NCI-H345 (cell line): ENCODE measurements around the gene RUFY1.
A peak's percentile ranks its signal among the peaks of the same experiment; 100 is the strongest.

Experiments
- DNase-seq: peaks from one replicate; lab custom pipeline; 2025; lab: John Stamatoyannopoulos, UW

RUFY1 gene

DNA sequence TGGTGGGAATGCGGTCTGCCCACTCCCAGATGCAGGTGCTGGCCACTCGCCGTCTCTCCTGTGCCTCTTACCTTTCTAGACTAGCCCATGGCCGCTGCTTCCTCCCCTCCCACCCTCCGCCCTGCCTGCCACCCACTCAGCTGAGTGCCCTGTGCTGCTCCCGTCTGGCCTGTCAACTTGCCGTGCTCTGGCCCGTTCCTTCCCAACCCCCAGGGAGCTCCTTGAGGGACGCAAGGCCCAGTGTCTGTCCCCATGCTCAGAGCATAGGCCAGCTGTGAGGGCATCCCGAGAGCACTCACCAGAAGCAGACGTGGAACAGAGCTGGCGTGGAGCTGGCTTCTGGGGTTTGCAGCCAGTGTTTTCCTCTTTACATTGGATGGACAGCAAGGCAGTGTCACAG lies 53.0 kb downstream of the RUFY1 start:
- no peak for DNase-seq

DNA sequence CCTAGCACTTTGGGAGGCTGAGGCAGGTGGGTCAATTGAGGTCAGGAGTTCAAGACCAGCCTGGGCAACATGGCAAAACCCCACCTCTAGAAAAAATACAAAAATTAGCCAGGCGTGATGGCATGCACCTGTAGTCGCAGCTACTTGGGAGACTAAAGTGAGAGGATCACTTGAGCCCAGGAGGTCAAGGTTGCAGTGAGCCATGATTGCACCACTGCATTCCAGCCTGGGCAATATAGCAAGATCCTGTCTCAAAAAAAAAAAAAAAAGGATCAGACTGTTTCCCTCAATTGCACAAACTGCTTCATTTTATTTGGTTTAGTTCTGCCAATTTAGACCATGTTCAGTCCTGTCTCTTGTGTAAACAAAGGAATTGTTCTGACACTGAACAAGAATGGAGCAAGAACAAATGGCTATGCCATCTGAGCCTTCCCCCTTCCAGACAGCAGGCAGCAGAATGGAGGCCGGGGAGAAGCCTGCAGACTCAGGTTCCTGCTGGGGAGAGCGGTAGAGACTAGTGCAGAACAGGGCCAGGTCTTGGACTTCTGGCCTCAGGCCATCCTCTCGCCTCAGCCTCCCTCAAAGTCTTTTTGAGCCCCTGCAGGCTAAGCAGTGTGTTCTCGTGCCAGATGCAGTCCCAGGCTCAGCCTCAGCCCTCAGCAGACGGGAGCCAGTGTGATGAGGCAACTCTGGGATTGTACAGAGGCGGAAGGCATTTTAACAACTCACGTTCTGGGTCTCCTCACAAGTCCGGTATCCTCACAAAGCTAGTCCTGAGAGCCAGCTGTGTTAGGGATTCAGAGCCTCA lies 54.9 kb downstream of the RUFY1 start:
- DNase-seq: no peak

DNA sequence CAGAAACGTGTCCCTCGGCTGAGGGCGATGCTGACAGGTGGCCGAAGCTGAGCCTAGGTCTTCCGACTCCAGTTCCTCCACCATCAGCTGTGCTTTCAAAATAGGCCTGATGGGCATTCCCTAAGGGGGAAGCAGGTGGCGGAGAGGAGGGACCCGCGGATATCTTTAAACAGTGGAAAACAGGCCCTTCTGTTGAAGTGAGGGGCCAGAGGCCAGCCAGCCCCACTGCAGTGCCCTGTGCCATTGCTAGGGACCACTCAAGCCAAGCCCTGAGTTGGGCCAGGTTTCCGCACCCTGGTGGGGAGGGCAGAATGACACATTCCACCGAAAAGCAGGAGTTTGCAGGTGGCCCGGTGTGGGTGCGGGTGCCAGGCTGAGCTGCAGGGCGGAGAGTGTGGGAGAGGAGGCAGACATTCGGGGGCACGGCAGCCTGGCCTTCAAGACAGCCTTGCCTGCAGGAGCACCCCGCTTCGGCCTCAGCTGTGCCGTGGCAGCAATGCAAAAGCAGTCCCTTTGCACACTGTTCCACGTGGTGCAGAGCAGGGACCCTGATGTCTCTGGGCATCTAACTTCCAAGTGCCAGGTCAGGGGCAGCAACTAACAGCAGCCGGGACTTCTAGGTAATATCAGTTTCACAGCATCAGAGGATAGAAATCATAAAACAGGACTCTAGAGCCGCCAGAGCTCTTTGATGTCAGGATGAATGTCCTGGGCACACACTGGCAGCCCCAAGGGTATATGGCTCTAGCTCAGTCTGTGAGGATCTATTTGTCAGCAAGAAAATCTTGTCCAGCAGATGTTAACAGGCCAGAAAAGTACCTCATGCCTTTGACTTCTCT lies 55.9 kb downstream of the RUFY1 start:
- DNase-seq: no peak

DNA sequence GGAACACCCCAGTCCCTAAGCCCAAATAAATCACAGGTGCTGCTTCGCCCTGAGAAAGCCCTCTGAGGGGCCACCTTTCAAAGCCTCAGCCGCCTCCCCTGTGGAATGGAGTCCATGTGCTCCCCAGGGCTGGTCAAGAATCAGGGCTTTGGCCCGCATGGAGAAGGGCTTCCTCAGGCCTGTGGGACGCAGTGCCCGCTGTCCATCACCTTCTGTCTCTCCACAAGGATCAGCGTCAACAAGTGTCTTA lies 56.5 kb downstream of the RUFY1 start:
- DNase-seq: no peak

DNA sequence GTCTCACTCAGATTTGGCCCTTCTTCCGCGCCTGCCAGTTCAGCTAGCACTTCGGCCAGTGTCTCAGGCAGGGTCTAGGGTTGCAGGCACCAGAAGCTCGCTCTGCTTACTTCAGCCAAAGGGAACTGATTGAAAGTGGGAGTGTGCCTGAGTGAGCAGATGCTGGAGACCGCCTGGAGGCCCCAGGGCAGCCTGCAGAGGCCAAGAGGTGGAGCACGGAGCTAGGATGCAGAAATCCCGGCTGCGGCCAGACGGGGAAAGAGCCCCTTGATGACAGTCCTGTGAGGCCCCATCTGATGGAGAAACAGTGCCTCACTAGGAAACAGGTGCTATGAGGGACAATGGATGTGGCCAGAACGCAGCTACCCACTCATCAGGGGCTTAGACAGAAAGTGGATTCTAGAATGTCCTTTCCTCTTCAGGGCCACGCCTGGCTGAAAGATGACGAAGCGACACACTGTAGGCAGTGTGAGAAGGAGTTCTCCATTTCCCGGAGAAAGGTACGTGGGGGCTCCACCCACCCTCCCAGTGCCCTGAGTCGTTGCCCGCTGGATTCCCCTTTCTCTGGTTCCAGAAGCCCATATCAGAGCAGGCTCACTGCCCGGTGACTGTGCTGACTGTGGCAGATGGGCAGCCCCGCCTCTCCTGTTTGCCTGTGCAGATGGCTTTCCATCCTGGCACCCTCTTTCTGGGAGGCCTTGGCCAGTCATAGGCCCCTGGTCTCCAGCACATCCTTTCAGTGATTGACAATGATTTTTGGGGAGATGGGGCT lies 57.0 kb downstream of the RUFY1 start:
- DNase-seq: no peak

DNA sequence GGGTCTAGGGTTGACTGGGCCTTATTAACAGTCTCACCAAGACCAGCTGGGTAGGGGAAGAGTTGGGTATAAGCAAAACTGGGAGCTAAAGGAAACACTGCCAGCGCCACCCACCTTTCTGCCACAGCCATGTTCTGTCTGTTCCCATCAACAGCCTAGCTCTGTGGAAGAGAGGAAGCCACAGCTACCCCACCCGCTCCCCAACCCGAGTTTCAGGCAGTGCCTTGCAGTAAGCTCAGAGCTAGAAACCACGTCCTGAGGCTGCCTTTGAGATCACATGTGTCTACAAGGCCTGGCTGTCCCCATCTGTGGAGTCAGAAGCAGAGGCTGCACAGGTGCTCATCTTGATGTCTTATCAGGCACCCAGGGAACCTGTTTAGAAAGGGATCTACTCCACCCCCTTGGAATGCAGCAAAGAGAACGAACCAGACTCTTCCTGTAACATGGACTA lies 57.8 kb downstream of the RUFY1 start:
- DNase-seq: no peak

DNA sequence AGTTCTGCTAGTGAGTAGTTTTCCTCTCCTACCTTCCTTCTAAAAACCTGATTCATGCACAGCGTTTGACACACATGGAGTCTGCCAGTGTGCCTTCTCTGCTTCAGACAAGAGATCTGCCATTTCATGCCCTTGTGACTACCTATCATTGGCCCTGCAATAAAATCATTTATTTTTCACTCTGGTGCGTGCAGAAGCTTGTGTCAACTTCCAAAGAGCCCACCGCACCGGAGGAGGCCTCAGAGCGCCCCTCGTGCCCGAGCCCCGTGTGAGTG lies 59.4 kb downstream of the RUFY1 start:
- no peak for DNase-seq

DNA sequence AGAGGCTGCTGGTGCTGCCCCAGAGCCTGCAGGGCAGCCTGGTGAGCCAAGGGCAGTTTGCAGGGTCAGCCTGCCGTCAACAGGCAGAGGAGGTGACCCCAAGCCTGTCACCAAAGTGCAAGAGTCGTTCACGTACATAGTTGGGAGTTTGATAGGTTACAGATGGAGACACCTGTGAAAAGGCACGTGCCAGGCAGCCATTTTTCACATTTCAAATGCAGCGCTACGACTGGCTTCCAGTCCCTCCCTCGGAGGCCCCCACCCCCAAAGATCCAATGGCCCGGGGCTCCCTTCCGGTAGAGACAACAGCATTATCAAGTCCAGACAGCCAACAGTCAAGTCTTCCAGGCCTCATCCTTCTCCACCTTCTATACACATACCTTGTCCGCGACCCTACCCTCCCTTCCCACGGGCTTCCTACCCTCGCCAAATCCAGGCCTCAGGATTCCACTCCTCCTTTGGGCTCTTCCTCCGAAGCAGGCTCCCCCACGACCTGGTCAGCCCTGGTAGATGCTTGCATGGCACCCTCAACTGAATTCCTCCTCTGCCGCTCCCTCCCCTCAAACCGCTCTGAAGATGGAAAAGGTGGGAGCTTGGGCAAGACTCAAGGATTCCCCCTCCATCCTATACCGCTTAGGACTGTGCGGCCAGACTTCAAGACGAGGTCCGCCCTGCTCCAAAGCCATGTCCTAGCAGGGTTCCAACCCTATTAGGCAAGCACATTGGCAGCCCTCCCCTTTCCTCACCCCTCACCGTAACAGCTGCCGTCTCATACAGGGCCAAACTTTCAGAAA lies 60.0 kb downstream of the RUFY1 start:
- no peak for DNase-seq

DNA sequence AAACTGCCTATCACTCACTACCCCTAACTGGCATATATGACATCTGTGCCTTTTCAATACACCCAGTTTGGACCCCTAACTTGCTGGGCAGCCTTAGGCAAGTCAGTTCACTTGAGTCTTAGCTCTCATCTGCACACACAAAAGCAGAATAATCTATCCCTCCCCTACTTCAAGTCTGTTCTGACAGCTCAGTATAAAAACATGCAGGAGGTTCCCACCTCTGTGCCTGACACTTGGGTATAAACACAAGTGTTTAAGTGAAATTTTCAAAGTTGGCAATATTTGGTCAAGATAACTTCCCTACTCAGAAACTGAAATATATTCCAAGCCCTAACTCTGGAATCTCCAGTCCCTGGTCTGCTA lies 60.5 kb downstream of the RUFY1 start:
- DNase-seq: no peak

DNA sequence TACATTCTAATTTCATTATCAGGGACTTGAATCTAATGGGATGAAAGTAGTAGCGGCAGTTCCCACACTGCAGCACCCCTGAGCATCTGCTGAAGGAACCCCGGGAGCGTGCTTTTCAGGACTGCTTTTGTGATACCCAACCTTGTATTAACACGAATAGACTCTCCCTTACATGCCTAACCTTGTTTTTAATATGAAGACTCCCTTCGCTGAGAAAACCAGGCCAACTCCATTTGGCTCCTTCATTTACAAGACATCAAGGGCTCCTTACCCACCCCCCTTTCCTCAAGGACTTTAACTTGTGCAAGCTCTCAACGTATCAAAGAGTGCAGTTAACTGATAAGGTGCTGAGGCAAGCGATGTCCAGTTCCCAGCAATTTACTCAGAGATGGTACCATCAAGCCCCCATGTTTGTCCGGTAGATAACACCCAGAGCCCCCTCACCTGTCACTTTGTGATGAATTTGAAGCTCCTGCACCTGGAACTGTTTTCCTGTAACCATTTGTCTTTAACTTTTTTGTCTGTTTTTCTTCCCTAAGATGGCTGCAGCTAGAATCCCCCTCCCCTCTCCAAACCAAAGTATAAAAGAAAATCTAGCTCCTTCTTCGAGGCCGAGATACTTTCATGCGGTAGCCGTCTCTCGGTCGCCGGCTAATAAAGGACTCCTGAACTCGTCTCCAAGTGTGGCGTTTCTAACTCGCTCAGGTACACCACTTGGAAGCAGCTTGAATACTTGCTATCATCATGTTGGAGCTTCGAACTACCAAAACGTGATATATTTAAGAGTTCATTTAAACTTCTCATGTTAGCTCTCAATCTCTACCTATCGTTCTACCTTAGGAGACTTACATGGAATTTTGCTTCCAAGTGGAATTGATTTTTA lies 62.5 kb downstream of the RUFY1 start:
- DNase-seq: no peak

DNA sequence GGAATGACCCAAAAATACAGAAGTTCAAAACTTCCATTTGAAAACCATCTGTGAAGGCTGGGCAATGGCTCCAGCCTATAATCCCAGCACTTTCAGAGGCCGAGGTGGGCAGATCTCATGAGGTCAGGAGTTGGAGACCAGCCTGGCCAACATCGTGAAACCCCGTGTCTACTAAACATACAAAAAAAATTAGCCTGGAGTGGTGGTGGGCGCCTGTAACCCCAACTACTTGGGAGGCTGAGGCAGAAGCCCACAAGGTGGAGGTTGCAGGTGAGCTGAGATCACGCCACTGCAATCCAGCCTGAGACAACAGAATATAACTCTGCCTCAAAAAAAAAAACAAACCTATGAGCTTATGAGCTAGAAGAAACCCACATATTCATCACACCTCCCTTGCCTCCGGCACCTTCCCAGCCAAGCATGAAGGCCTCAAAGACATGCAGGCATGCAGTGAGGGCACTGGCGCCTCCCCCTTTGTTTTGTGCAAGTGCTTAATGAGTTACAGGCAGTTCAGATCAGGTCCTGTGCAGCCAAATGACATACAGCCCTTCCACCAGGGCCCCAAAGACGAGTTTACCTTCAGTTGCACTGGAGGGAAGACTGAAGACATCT lies 63.2 kb downstream of the RUFY1 start:
- no peak for DNase-seq

DNA sequence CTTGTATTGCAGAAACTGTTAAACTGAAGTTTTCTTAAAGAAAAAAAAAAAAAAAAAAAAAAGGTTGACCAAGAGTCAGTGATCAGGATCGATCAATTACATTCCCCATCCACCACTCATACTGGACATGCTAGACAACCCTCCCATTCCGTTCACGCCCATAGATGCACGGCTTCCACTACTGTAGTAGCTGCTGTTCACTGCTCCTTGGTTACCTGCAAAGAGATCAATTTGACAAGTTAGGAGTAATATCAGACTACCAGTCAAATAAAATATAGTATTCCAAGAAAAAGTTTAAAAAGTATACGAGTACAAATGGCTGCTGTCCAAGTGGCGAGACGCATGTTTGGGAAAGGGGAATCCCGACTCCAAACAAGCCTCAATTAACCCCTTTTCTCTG lies 64.4 kb downstream of the RUFY1 start:
- DNase-seq: no peak

DNA sequence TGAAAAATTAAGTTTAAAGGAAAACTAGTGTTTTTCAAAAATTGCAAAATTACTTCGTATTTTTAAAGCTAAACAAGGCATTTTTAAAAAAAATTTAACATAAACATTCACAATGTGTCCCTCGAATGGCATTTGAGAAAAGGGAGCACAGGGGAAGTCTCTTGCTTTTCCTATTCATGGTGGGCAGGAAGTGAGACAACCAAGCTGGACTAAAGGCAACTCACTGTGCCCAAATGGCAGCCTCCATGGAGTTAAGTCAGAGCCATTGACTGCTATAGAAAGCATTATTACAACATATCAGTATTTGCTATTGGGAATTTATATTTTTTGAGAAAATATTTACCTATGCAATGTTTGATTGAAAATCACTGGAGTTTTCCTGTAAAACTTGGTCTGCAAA lies 64.8 kb downstream of the RUFY1 start:
- DNase-seq: no peak

DNA sequence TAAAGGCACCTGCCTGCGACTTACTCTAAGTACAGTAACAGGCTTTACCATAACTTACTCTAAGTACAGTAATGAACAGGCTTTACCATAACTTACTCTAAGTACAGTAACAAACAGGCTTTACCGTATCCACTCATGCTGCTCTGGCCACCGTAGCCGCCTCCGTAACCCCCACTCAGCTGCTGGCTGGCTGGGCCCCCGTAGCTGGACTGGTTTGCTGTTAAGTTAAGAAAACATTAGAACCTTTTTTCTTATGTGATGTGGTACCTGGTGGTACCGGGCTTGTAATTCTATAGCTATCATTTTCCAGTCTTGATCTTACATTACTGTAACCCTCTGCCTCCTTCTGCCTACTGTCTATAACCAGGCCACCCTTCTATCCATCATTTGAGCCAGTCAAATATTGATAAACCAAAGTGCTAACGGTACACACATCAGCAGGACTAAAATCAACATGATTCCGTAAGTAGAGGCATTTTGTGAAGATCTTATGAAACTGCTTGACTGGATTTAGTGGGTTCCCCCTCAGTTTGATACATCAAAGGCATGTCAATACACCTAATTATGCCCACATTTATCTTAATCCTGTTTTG lies 65.7 kb downstream of the RUFY1 start:
- DNase-seq: no peak

DNA sequence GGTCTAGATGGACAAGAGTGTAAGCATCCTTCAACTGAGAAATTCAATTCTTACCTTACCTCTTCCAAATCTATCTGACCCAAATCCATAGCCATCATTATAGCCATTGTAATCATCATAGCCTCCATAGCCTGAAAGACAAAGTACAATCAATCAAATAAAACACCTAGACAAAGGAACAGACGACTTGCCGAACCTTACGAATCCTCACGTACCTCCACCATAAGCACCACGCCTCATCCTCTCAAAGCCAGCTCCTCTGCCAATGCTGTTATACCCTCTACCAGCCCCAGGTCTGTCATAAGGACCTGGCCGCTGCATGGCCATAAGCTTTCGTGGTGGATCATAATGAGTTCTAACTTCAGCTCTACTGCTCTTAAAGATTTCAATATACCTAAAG lies 67.6 kb downstream of the RUFY1 start:
- no peak for DNase-seq

DNA sequence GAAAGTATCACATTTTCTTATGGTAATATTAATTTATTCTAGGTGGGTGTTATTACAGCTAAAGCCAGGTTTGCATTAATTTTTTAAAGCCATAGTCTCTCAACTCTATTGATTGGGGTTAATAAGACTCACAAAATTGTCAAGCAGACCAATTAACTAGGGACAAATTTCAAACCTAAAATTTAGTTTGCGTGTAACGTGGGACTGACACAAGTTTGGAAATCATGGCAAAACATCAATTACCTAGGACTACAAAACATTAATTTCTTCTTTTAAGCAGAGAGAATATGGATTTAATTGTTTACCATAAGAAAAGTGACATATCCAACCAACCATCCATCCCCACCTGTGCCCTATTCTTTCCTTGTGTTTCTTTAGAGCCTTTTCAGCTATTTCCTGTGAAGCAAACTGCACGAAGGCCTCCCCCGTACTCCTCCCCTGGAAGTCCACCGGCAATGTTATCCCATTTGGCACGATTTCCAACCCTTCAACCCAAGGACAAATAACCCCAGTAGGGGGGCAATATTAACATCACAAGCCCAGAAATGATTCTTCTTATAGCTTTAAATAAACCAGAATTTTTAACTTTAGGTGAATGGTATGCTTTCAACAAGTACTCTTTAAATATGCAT lies 68.7 kb downstream of the RUFY1 start:
- DNase-seq: peak; percentile 24

DNA sequence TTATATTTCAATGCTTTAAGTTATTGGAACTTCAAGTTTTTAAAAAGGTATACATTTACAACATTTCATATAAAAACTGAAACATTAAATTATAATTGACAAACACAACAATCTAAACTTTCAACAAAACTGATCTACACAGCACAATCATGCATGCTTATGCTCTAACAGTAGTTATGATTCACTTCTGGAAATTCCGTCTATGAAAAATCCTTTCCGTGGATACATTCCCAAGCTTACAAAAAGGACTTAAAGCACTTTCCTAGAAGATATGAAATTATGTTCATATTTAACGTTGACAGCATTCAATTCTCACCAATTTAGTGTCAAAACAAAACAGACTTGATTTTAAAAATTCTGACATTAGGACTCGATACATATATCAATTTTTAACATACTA lies 69.4 kb downstream of the RUFY1 start:
- DNase-seq: no peak

DNA sequence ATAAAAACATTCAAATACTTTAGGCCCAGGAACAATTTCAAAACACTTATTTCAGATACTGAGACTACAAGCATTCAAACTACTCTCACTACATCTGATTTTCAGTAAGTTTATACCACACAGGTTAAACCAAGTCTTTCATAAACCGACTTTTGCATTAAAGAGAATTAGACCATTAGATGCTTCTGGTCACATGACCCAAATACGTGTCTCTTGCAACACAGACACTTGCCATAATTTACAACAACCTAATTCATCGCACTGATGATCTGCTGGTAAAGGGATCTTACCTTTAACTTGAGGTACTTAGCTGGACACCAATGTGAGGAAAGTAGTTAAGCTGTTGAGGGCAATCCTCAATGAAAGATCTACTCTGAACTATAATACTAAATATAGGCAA lies 69.9 kb downstream of the RUFY1 start:
- DNase-seq: no peak

DNA sequence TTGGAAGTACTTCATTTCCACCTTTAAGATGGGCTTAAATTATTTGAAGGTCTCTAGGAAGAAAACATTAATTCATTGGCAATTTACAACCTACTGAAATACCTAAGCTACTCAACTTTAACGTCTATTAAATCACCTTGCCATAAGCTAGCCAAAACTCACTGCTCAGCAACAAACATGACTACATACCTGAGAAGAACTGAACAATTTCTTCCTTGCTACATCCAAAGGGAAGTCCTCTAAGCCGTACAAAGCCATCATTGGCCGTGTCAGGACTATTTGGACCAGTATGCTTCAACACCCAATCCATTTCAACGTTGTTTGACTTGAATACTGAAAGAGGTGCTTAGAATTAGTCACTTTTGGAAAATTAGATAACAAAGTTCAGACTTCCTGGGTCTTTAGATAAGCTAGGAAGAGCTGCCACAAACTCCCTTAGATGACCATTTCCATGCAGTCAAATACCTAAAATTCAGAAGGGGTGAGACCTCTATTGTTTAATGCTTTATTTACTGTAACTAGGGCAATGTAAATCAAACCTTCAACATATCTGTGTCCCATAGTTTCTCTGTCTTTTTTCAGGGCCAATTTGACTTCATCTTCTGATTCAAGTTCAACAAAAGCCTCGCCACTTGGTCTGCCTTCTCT lies 70.5 kb downstream of the RUFY1 start:
- DNase-seq: no peak
